Neutrophil (primary cell): ENCODE results near the gene MDGA2.

Experiments
- H3K27ac ChIP-seq: fragments of 200-600 bp; sonication (generic); 2 replicates; pipeline ENCODE4 v1.5.1; 2016; ENCODE audit warnings: mild to moderate bottlenecking, moderate library complexity
- H3K27me3 ChIP-seq: fragments of 200-600 bp; sonication (generic); 2 replicates; pipeline ENCODE4 v1.6.0; 2016; ENCODE audit warnings: mild to moderate bottlenecking
- H3K36me3 ChIP-seq: fragments of 200-600 bp; sonication (generic); 2 replicates; pipeline ENCODE4 v1.5.1; 2017
- H3K4me1 ChIP-seq, 2 experiments: fragments of 200-600 bp in 1 of 2; sonication (generic) in 1 of 2; 1 replicate in 1 of 2; 2 replicates in 1 of 2; pipeline versions ENCODE4 v1.5.1 to v1.6.1; 2013 to 2016; ENCODE audit warnings: low read depth in 1 of 2, low read length in 1 of 2, mild to moderate bottlenecking in 1 of 2, moderate library complexity in 1 of 2; ENCODE audit not compliant: control insufficient read depth in 1 of 2, insufficient read depth in 1 of 2
- H3K4me3 ChIP-seq, 2 experiments: fragments of 200-600 bp in 1 of 2; sonication (generic) in 1 of 2; 1 replicate in 1 of 2; 2 replicates in 1 of 2; pipeline ENCODE4 v1.5.1; 2013 to 2016; ENCODE audit warnings: low read depth in 1 of 2, low read length in 1 of 2, mild to moderate bottlenecking in 1 of 2, moderate library complexity in 1 of 2
- H3K9me3 ChIP-seq: fragments of 200-600 bp; sonication (generic); 2 replicates; pipeline ENCODE4 v1.5.1; 2016
- TF ChIP-seq, protein P1 (sequence below): fragments of 200-600 bp; sonication (generic); IDR thresholded peaks from 2 replicates; pipeline ENCODE4 v1.5.1; 2016; ENCODE audit warnings: antibody characterized with exemption

Gene MDGA2

DNA sequence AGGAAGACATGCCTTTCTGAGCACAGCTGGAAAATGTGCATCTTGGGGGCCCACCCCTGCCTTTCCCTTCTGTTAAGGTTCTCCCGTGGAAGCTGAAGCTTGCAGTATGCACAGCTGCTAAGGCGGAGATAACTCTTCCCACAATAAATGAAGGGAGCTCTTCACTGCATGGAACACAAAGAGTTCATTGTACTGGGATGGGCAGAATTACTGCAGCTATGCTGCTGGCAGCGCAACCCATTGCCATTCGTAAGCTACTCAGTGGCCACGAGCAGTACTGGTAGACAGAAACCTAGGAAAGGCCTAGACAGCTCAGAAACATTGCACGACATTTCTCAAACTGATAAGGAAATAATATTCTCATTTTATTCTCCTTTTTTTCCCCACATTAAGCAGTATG lies 310.2 kb downstream of the MDGA2 start:
- Histone ChIP-seq H3K4me1 (no peaks in the 10 kb centered on the region), H3K4me3 (no peak overlapping the region), H3K27ac (no peak overlapping the region), H3K36me3 (no peaks in the 10 kb centered on the region), H3K9me3 (no peaks in the 10 kb centered on the region), H3K27me3 (no peaks in the 10 kb centered on the region)
- TF ChIP-seq, protein P1, sequence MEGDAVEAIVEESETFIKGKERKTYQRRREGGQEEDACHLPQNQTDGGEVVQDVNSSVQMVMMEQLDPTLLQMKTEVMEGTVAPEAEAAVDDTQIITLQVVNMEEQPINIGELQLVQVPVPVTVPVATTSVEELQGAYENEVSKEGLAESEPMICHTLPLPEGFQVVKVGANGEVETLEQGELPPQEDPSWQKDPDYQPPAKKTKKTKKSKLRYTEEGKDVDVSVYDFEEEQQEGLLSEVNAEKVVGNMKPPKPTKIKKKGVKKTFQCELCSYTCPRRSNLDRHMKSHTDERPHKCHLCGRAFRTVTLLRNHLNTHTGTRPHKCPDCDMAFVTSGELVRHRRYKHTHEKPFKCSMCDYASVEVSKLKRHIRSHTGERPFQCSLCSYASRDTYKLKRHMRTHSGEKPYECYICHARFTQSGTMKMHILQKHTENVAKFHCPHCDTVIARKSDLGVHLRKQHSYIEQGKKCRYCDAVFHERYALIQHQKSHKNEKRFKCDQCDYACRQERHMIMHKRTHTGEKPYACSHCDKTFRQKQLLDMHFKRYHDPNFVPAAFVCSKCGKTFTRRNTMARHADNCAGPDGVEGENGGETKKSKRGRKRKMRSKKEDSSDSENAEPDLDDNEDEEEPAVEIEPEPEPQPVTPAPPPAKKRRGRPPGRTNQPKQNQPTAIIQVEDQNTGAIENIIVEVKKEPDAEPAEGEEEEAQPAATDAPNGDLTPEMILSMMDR, result no peak

DNA sequence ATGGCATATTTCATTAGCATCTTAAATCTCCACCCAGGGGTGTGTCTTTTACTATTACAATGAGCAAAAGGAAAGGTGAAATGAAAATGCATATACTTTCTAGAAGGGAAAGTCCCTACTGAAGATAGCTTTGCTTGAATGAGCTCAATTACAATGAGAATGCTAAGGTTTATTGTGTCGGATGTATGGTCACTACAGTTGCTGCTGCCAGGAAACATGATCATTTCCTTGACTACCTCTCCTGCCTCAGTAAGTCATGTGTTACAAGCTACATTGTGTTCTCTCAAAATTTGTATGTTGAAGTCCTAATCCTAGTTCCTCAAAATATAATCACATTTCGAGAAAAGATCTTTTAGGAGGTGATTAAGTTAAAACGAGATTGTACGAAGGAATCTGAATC lies 322.2 kb downstream of the MDGA2 start:
- TF ChIP-seq, protein P1, result no peak
- no peaks in the 10 kb centered on the region for H3K36me3 ChIP-seq
- no peaks in the 10 kb centered on the region for H3K27me3 ChIP-seq
- no peak overlapping the region for H3K27ac ChIP-seq
- H3K9me3 ChIP-seq, result no peaks in the 10 kb centered on the region
- H3K4me3 ChIP-seq, result no peak overlapping the region
- no peaks in the 10 kb centered on the region for H3K4me1 ChIP-seq

DNA sequence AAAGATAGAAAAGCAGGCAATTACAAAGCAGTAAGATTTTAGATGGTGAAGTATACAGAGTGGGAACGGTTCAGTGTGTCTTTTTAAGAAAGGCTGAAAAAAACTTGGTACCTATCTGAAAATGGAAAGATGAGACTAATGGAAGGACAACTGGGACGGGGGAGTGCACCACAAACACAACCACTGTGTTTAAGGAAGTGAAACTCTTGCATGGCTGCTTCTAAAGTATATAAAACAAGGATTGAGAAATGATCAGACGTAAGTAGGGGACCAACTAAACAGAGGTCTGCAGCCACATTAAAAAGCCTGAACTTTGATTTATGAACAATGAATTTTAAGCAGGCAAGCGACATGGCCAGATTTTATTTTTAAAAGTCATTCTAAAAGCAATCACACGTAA lies 328.6 kb downstream of the MDGA2 start:
- TF ChIP-seq, protein P1, result no peak
- no peak overlapping the region for H3K4me3 ChIP-seq
- no peaks in the 10 kb centered on the region for H3K4me1 ChIP-seq
- H3K27me3 ChIP-seq, result no peaks in the 10 kb centered on the region
- no peaks in the 10 kb centered on the region for H3K36me3 ChIP-seq
- no peak overlapping the region for H3K27ac ChIP-seq
- no peaks in the 10 kb centered on the region for H3K9me3 ChIP-seq

DNA sequence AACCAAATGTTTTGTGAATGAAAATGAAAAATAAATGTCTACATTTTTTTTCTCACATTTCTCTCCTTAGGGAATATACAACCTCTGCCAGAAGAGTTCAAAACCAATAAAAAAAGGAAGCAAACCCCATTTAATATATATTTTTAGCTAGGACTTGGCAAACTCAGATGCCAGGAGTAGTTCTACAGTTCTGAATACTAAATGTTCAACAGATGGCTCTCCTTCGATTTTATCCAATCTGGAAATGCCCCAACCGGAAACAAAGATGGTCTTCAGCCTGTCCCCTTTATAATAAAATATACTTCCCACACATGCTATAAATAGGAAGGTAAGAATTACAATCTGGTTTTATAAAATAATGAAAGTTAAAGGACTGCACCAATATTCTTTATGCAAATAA lies 330.4 kb downstream of the MDGA2 start:
- H3K27me3 ChIP-seq, result no peaks in the 10 kb centered on the region
- TF ChIP-seq, protein P1, result no peak
- no peaks in the 10 kb centered on the region for H3K4me1 ChIP-seq
- no peaks in the 10 kb centered on the region for H3K9me3 ChIP-seq
- no peaks in the 10 kb centered on the region for H3K36me3 ChIP-seq
- H3K27ac ChIP-seq, result no peak overlapping the region
- no peak overlapping the region for H3K4me3 ChIP-seq

DNA sequence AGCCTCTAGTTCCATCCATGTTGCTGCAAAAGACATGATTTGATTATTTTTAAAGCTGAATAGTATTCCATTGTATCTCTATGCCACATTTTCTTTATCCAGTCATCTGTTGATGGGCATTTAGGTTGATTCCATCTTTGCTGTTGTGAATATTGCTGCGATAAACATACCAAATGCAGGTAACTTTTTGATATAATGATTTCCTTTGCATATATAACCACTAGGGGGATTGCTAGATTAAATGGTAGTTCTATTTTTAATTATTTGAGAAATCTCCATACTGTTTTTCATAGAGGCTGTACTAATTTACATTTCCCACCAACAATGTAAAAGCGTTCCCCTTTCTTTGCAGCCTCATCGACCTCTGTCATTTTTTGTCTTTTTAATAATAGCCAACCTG lies 342.5 kb downstream of the MDGA2 start:
- TF ChIP-seq, protein P1, result no peak
- no peaks in the 10 kb centered on the region for H3K9me3 ChIP-seq
- no peaks in the 10 kb centered on the region for H3K27me3 ChIP-seq
- H3K27ac ChIP-seq, result no peak overlapping the region
- no peaks in the 10 kb centered on the region for H3K36me3 ChIP-seq
- H3K4me1 ChIP-seq, result no peaks in the 10 kb centered on the region
- no peak overlapping the region for H3K4me3 ChIP-seq

DNA sequence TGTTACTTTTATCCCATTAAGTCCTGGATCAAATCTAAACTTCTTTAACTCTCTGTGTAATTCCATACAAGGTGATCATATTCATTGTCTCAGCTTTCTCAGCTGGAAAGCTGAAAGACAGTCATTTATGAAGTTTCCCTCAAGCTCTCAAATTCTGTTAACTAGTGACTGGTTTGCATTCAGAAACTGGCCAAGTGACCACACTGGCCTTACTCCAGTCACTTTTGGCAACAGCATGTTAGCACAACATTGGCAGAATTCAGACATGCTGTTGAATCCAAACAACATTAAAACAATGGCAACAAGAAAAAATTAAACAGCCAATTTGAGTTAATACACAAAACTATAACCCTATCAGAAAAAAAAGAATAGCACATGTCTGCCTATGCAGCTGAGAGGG lies 343.3 kb downstream of the MDGA2 start:
- Histone ChIP-seq H3K27me3 (no peaks in the 10 kb centered on the region), H3K9me3 (no peaks in the 10 kb centered on the region), H3K4me1 (no peaks in the 10 kb centered on the region), H3K36me3 (no peaks in the 10 kb centered on the region), H3K27ac (no peak overlapping the region), H3K4me3 (no peak overlapping the region)
- TF ChIP-seq, protein P1, result no peak
